K562 (cell line): ENCODE results near the gene IPP. TPM values are rescaled to one million over a fixed set of nuclear protein-coding genes. Genes with fewer than 3 reads are reported as not detected.

Experiments used
- ATAC-seq: fragments of 200-7000 bp; cut with Tn5 transposase; 3 replicates; pipeline ENCODE4 v1.9.1; 2020; ENCODE audit warnings: moderate library complexity
- BruUV-seq: library from RNA; stranded (reverse); fragments of 400-500 nt; replicated peaks from 2 replicates; lab custom pipeline; 2021; lab: Mats Ljungman, UMichigan
- CTCF ChIA-PET: fragments of 300-600 bp; formaldehyde crosslinking; extraction: SDS; loops from one replicate; lab custom pipeline; 2021; ENCODE audit warnings: low intra/inter-chr PET ratio; lab: Yijun Ruan, JAX
- POLR2A ChIA-PET: fragments of 300-600, 350-650 bp; sonication (Branson Sonifier 250); formaldehyde crosslinking; extraction: SDS; loops from one replicate; lab custom pipeline; 2021; ENCODE audit warnings: antibody characterized with exemption, inconsistent platforms; lab: Yijun Ruan, JAX
- DNase-seq, 4 experiments: peaks; one replicate each; pipeline versions ENCODE4 v3.0.0 to v3.0.0-alpha.2; 2011 to 2018; ENCODE audit warnings: low spot score in 3 of 4, mixed read lengths in 3 of 4; ENCODE audit errors: extremely low read depth in 1 of 4
- FAIRE-seq: peaks from 2 replicates; lab custom pipeline; 2011; peaks lifted over from hg19 to GRCh38; lab: Jason Lieb, UNC
- H2AFZ ChIP-seq: 2 replicates; pipeline ENCODE4 v1.6.0; 2011; ENCODE audit warnings: low read depth, low read length, control low read depth, inconsistent platforms
- H3K27ac ChIP-seq: fragments of 200-600 bp; 3 replicates; pipeline ENCODE4 v1.8.0; 2011; ENCODE audit warnings: low read depth, mild to moderate bottlenecking, control low read depth, inconsistent platforms, low read length, moderate library complexity, mixed read lengths; ENCODE audit errors: extremely low read depth
- H3K27me3 ChIP-seq, 2 experiments: fragments of 300-600 bp in 1 of 2; 2 replicates in 1 of 2; 3 replicates in 1 of 2; pipeline versions ENCODE4 v1.6.0 to v1.8.0; 2011; ENCODE audit warnings: inconsistent platforms in 2 of 2, low read length in 2 of 2, mild to moderate bottlenecking in 1 of 2, mixed read lengths in 1 of 2, moderate library complexity in 1 of 2; ENCODE audit not compliant: control insufficient read depth in 2 of 2, insufficient read depth in 2 of 2
- H3K36me3 ChIP-seq: fragments of 300-600 bp; 3 replicates; pipeline ENCODE4 v1.8.0; 2011; ENCODE audit warnings: mild to moderate bottlenecking, low read length, inconsistent platforms; ENCODE audit not compliant: control insufficient read depth, insufficient read depth
- H3K4me1 ChIP-seq, 2 experiments: fragments of 200-600 bp in 1 of 2; replicated peaks in 1 of 2; 2 replicates in 1 of 2; 3 replicates in 1 of 2; pipeline versions ENCODE4 v1.5.1 to v1.8.0; 2011; ENCODE audit warnings: inconsistent platforms in 2 of 2, low read length in 2 of 2, mild to moderate bottlenecking in 1 of 2, mixed read lengths in 1 of 2, moderate library complexity in 1 of 2; ENCODE audit not compliant: control insufficient read depth in 2 of 2, insufficient read depth in 2 of 2
- H3K4me2 ChIP-seq: 2 replicates; pipeline ENCODE4 v1.6.1; 2011; ENCODE audit warnings: low read length, control low read depth, inconsistent platforms, mixed read lengths; ENCODE audit not compliant: insufficient read depth
- H3K4me3 ChIP-seq: fragments of 200-600 bp; sonication (generic), shearing (Covaris generic); 2 replicates; pipeline ENCODE4 v1.5.1; 2016; ENCODE audit warnings: control low read depth, inconsistent platforms
- H3K79me2 ChIP-seq: fragments of 200-600 bp; 3 replicates; pipeline ENCODE4 v1.8.0; 2011; ENCODE audit warnings: low read length, inconsistent platforms; ENCODE audit not compliant: control insufficient read depth, insufficient read depth
- H3K9ac ChIP-seq, 2 experiments: 2 replicates each; pipeline versions ENCODE4 v1.6.0 to v1.6.1; 2011; ENCODE audit warnings: low read depth in 2 of 2, low read length in 2 of 2, control low read depth in 1 of 2, inconsistent platforms in 1 of 2, mild to moderate bottlenecking in 1 of 2, mixed read lengths in 1 of 2; ENCODE audit not compliant: insufficient read depth in 1 of 2
- H3K9me1 ChIP-seq: one replicate; pipeline ENCODE4 v1.6.0; 2011; ENCODE audit warnings: inconsistent platforms, mild to moderate bottlenecking, low read length, moderate library complexity; ENCODE audit not compliant: control insufficient read depth, insufficient read depth
- H3K9me3 ChIP-seq: replicated peaks from 2 replicates; pipeline ENCODE4 v1.5.1; 2011; ENCODE audit warnings: low read depth, low read length, inconsistent platforms; ENCODE audit not compliant: control insufficient read depth, insufficient read depth
- H4K20me1 ChIP-seq: replicated peaks from 2 replicates; pipeline ENCODE4 v1.6.1; 2011; ENCODE audit warnings: low read length, inconsistent platforms, mixed read lengths; ENCODE audit not compliant: control insufficient read depth, insufficient read depth
- ARID1B ChIP-seq: fragments of 450-650 bp; IDR thresholded peaks from 2 replicates; pipeline ENCODE4 v1.6.1; 2016; ENCODE audit warnings: antibody characterized with exemption, mild to moderate bottlenecking, inconsistent platforms
- CBX2 ChIP-seq: fragments of 200-600 bp; sonication (generic); IDR thresholded peaks from one replicate; pipeline ENCODE4 v1.6.1; 2012; ENCODE audit warnings: mild to moderate bottlenecking, low read length, inconsistent platforms; ENCODE audit not compliant: insufficient read depth, poor library complexity, severe bottlenecking
- FOXP1 ChIP-seq: sonication (generic); formaldehyde crosslinking; IDR thresholded peaks from 2 replicates; pipeline ENCODE4 v1.8.0; 2022; ENCODE audit warnings: mild to moderate bottlenecking, missing genetic modification reagents
- SUPT5H ChIP-seq: fragments of 450-650 bp; IDR thresholded peaks from 2 replicates; pipeline ENCODE4 v1.6.1; 2016
- XRCC5 ChIP-seq: fragments of 200-400 bp; formaldehyde crosslinking; IDR thresholded peaks from 2 replicates; pipeline ENCODE4 v1.6.1; 2017; ENCODE audit warnings: low read depth, mild to moderate bottlenecking, low read length
- ZNF280B ChIP-seq: fragments of 250-450 bp; sonication (Bioruptor Pico); IDR thresholded peaks from 2 replicates; pipeline ENCODE4 v1.5.1; 2021; ENCODE audit warnings: mild to moderate bottlenecking
- WGBS: fragments of 100-300 bp; shearing (Covaris generic); methylation state at CpG from one replicate; pipeline ENCODE4 v1.1.6; 2016; ENCODE audit warnings: low coverage, mixed read lengths; ENCODE audit not compliant: insufficient coverage; ENCODE audit errors: missing lambda C conversion rate; 5-methylcytosine and 5-hydroxymethylcytosine counted together
- in situ Hi-C: fragments of 300-500 bp; cut with MboI; formaldehyde crosslinking; loops from 4 replicates; pipeline ENCODE4 v1.15.0; 2018; ENCODE audit warnings: inconsistent platforms, mixed read lengths
- intact Hi-C: fragments of 100-400 bp; cut with micrococcal nuclease; formaldehyde crosslinking; loops from 2 replicates; pipeline ENCODE4 v1.14.2; 2022
- polyA plus RNA-seq, 8 experiments: library from polyadenylated mRNA; depleted of rRNA in 4 of 8; stranded (reverse) in 5 of 8; unstranded in 3 of 8; fragments of >200 nt; fragmentation: Nextera tagmentation in 2 of 8; fragmentation: Illumina TruSeq in 1 of 8; extraction: Ambion mirVana in 2 of 8; extraction: Trizol in 1 of 8; gene quantifications; 2 replicates each; pipeline versions ENCODE4 v1.2.1 to v1.2.3, GENCODE V29; 2011 to 2014; ENCODE audit warnings: inconsistent platforms in 1 of 8, missing spikeins in 1 of 8
- total RNA-seq, 7 experiments: library from RNA; depleted of rRNA in 6 of 7; stranded (reverse); fragments of >200 nt in 6 of 7; fragmentation: Illumina TruSeq in 2 of 7; extraction: Trizol in 2 of 7; gene quantifications; 2 replicates each; pipeline versions ENCODE4 v1.2.1 to v1.2.3, GENCODE V29; 2011 to 2021; ENCODE audit warnings: low replicate concordance in 1 of 7

The IPP gene
- total and polyA plus RNA-seq, 9 of the 15 experiments (the other 6 are each of a cell fraction or from before 2014, with no cell fraction given), result 6.9 to 15.1 (median 9.7) TPM

GRCh38 chr1:45730075-45730779, 20.2 kb downstream of the IPP start:
- Histone ChIP-seq H3K27me3 (no peaks in the 10 kb centered on the region), H3K9ac (no peak overlapping the region), H3K79me2 (no peaks in the 10 kb centered on the region), H3K9me3 (no peaks in the 10 kb centered on the region), H3K36me3 (no peaks in the 10 kb centered on the region), H4K20me1 (no peaks in the 10 kb centered on the region), H3K4me2 (no peak overlapping the region), H3K9me1 (no peaks in the 10 kb centered on the region), H3K4me1 (peaks cover 7 to 10% of the 10 kb centered on the region in 2 experiments; a peak in 4 of 5 replicates), H3K27ac (no peak overlapping the region), H3K4me3 (no peak overlapping the region), H2AFZ (no peak overlapping the region)
- POLR2A ChIA-PET, result interaction anchor here (0.5 to 0.9 kb wide), 3 partner anchors 16 to 29 kb away, joined by 3 read pairs; partner anchors contain the start of gene IPP
- TF ChIP-seq ARID1B (no peak), CBX2 (no peak), XRCC5 (no peak), ZNF280B (CRISPR knock-in tag) (no peak), FOXP1 (CRISPR knock-in tag) (no peak), SUPT5H (no peak)
- 61% methylated on average over 3 of the region's 3 CpGs for WGBS
- ATAC-seq (no peak), FAIRE-seq (no peak), DNase-seq (no peak)
- in situ Hi-C loops, result no loop called here
- CTCF ChIA-PET, result no interaction called here
- no TSS peak for BruUV-seq
- intact Hi-C loops, result no loop called here
